DOHH2 (cell line): Measurements from ENCODE around the gene TOB2.

ENCODE experiments used
- H3F3A ChIP-seq: fragments of 200-600 bp; sonication (generic), shearing (Covaris generic); 2 replicates; pipeline ENCODE4 v1.6.0; 2016; ENCODE audit warnings: antibody characterized with exemption, mild to moderate bottlenecking; ENCODE audit not compliant: control insufficient read depth, insufficient read depth
- H3K27ac ChIP-seq: fragments of 200-600 bp; sonication (generic); 2 replicates; pipeline ENCODE4 v1.5.1; 2014; ENCODE audit warnings: low read depth, mild to moderate bottlenecking, low read length, moderate library complexity
- H3K27me3 ChIP-seq: fragments of 200-600 bp; sonication (generic); 2 replicates; pipeline ENCODE4 v1.6.1; 2014; ENCODE audit warnings: mild to moderate bottlenecking, low read length, mixed read lengths; ENCODE audit not compliant: control insufficient read depth
- H3K36me3 ChIP-seq: fragments of 200-600 bp; sonication (generic); 2 replicates; pipeline ENCODE4 v1.6.1; 2014; ENCODE audit warnings: mild to moderate bottlenecking, low read length, moderate library complexity, mixed read lengths; ENCODE audit not compliant: control insufficient read depth
- H3K4me1 ChIP-seq: fragments of 200-600 bp; sonication (generic); 2 replicates; pipeline ENCODE4 v1.6.1; 2014; ENCODE audit warnings: mild to moderate bottlenecking, low read length, mixed read lengths; ENCODE audit not compliant: control insufficient read depth
- H3K4me2 ChIP-seq: fragments of 200-600 bp; sonication (generic); 2 replicates; pipeline ENCODE4 v1.6.0; 2014; ENCODE audit warnings: mild to moderate bottlenecking, low read length, moderate library complexity
- H3K4me3 ChIP-seq: fragments of 200-600 bp; sonication (generic); 2 replicates; pipeline ENCODE4 v1.5.1; 2014; ENCODE audit warnings: mild to moderate bottlenecking, low read length, mixed read lengths
- H3K79me2 ChIP-seq: fragments of 200-600 bp; sonication (generic); 2 replicates; pipeline ENCODE4 v1.6.1; 2014; ENCODE audit warnings: mild to moderate bottlenecking, low read length, mixed read lengths; ENCODE audit not compliant: control insufficient read depth
- H3K9me2 ChIP-seq: fragments of 200-600 bp; sonication (generic); replicated peaks from 2 replicates; pipeline ENCODE4 v1.6.1; 2014; ENCODE audit warnings: mild to moderate bottlenecking, low read length, mixed read lengths; ENCODE audit not compliant: control insufficient read depth
- H3K9me3 ChIP-seq: fragments of 200-600 bp; sonication (generic); 2 replicates; pipeline ENCODE4 v1.6.1; 2014; ENCODE audit warnings: antibody characterized with exemption, low read length, mixed read lengths; ENCODE audit not compliant: control insufficient read depth, insufficient read depth
- H4K20me1 ChIP-seq: fragments of 200-600 bp; sonication (generic); 2 replicates; pipeline ENCODE4 v1.6.0; 2014; ENCODE audit warnings: low read depth, mild to moderate bottlenecking, antibody characterized with exemption, low read length, moderate library complexity; ENCODE audit not compliant: control insufficient read depth, insufficient read depth
- CTCF ChIP-seq: fragments of 200-600 bp; sonication (generic); IDR thresholded peaks from one replicate; pipeline ENCODE4 v1.5.1; 2014; ENCODE audit warnings: antibody characterized with exemption, mild to moderate bottlenecking, low read depth, low read length; ENCODE audit not compliant: poor library complexity, severe bottlenecking
- EZH2phosphoT487 ChIP-seq: fragments of 200-600 bp; sonication (generic); IDR thresholded peaks from 2 replicates; pipeline ENCODE4 v1.6.1; 2017; ENCODE audit warnings: borderline replicate concordance, mild to moderate bottlenecking, antibody characterized with exemption, low read length, moderate library complexity, mixed read lengths

TOB2 gene

DNA sequence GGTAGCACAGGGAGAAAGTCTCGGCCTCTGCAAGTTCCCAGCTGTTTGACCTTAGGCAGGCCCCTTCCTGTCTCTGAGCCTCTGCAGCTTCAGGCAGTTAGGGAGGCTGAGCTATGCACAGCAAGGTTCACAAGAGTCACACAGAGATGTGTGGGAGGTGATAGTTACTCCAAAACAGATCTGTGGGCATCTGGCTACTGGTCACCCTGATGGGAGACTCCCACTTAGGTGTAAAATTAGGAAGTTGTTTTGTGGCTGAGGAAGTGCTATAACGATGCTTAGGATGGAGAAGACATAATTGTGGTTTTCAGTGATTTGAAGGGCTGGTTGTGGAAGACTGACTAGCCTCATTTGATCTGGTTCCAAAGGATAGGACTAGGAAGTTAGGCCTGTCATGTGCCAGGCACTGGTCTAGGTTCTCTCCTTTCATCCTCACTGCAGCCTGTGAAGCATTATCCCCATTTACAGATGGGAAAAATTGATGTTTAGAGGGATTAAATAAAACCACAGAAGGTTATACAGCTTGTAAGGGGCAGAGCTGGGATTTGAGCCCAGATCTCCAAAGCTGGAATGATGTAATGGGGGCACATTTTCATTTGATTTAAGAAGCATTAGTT, 35.8 kb upstream of the TOB2 start:
- Histone ChIP-seq H3K36me3 (peaks cover 42% of the 10 kb centered on the region), H3K9me2 (no peaks in the 10 kb centered on the region), H3K27me3 (no peaks in the 10 kb centered on the region), H3F3A (peaks cover 3% of the 10 kb centered on the region), H3K9me3 (no peaks in the 10 kb centered on the region), H3K27ac (no peak overlapping the region), H3K4me2 (peak overlapping the region; percentile 39), H3K4me3 (no peak overlapping the region), H3K4me1 (peaks cover 54% of the 10 kb centered on the region), H4K20me1 (peaks cover 18% of the 10 kb centered on the region; the same call in 1 of the 2 replicates), H3K79me2 (peaks cover 95% of the 10 kb centered on the region)
- TF ChIP-seq CTCF (no peak), EZH2phosphoT487 (no peak)

DNA sequence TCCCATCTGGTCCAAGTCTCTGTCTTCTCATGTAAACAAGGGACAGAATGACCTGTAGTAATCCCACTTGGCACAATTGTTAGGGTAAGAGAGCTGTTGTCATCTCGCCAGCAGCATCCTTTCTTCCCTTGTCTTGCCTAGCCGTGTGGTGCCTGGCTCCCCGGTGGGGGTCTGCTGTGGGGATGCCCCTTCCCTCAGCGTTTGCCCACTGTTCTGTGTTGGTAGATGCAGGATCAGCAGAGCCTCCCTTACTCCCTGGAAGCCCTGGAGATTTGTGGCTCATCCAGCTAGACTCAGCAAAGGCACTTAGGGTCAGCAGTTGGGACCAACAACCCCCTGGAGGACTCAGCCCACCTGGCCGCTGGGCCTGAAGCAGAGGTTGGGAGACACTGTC, 35.3 kb upstream of the TOB2 start:
- no peak overlapping the region for H3K27ac ChIP-seq
- H3K79me2 ChIP-seq, result peaks cover 93% of the 10 kb centered on the region
- H3K4me2 ChIP-seq, result peak overlapping the region; percentile 39
- no peaks in the 10 kb centered on the region for H3K9me3 ChIP-seq
- H3K27me3 ChIP-seq, result no peaks in the 10 kb centered on the region
- H3K9me2 ChIP-seq, result no peaks in the 10 kb centered on the region
- peaks cover 44% of the 10 kb centered on the region for H3K36me3 ChIP-seq
- peaks cover 3% of the 10 kb centered on the region for H3F3A ChIP-seq
- peaks cover 18% of the 10 kb centered on the region; the same call in 1 of the 2 replicates for H4K20me1 ChIP-seq
- H3K4me1 ChIP-seq, result peaks cover 57% of the 10 kb centered on the region
- no peak overlapping the region for H3K4me3 ChIP-seq
- TF ChIP-seq CTCF, result no peak
- no peak for TF ChIP-seq EZH2phosphoT487

GRCh38 chr22:41481131-41481830, 34.7 kb upstream of the TOB2 start:
- Histone ChIP-seq H3K27me3 (no peaks in the 10 kb centered on the region), H4K20me1 (peaks cover 18% of the 10 kb centered on the region; the same call in 1 of the 2 replicates), H3K9me3 (no peaks in the 10 kb centered on the region), H3K4me2 (peak overlapping the region; percentile 39; the same call in 1 of the 2 replicates), H3K36me3 (peaks cover 44% of the 10 kb centered on the region), H3K79me2 (peaks cover 95% of the 10 kb centered on the region), H3K9me2 (no peaks in the 10 kb centered on the region), H3F3A (peaks cover 3% of the 10 kb centered on the region), H3K27ac (no peak overlapping the region), H3K4me3 (no peak overlapping the region), H3K4me1 (peaks cover 57% of the 10 kb centered on the region)
- TF ChIP-seq EZH2phosphoT487 (no peak), CTCF (no peak)
